IPS-NIHi7 (cell line): Measurements from ENCODE around the gene MRPL17.

ENCODE experiments used
- DNase-seq: peaks from one replicate; pipeline ENCODE4 v3.0.0; 2012; ENCODE audit warnings: mixed read lengths; ENCODE audit errors: extremely low spot score

The MRPL17 gene

DNA sequence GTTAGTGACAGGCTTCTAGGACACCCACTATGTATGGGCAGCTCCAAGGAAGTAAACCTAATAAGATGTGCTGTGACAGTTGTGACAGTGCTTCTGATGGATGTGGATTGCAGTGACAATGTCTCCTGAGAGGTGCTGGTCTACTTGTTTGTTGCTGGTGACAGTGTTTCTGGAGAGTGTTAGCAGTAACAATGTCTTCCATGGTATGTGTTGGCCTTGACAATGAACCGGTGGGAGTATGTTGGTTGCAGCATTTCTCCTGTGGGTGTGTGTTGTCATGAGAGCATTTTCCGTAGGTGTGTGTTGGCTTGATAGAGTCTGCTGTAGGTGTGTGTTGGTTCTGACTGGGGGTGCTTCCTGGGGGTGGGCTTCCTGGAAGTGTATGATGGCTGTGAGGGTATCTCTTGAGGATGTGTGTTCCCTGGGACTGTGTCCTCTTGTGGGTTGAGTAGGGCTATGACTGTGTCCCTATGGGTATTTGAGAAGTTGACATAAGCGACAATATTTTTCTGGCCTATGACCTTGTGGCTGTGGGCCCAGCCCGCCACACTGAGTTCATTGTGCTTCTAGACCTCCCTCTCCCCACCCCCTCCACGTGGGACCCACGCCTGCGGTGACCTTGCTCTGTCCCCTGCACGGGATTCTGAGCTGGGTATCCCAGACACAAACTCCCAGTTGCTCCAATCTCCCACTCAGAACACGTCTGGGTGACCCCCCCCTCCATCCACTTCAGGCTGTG is 28.7 kb downstream of the MRPL17 start:
- no peak for DNase-seq

DNA sequence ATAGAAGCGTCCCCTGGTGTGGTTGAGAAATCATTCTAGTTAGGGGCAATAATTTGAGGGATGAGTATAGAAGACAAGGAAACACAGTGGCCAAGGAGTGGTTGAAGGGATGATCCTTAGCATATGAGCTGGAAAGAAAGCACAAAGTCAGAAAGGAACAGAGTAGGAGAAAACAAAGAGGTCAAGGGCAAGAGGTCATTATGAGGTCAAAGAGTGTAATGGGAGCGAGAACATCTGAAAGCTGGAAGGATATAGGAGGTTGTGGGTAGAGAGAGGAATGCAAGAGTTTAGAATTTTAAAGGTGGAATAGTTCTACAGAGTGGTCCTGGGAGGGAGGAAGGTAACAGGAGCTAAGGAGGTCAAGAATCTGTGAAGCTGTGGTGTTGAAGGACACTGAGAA is 29.5 kb downstream of the MRPL17 start:
- no peak for DNase-seq

DNA sequence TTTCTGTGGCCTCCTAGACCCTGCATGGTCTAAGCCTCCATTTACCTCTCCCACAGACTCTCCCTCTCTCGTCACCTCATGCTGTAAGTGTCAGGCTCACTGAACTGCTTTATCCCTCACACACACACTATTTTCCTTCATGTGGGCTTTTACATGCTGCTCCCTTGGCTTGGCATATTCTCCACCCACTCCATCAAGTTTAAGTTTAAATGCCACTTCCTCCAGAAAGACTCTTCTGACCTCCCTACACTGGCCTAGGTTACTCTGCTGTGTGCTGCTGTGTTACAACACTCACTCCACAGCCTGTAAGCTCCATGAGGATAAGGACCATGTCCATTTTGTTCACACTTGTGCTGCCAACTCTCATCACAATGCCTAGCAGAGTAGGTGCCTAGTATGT is 30.0 kb downstream of the MRPL17 start:
- DNase-seq, result no peak

DNA sequence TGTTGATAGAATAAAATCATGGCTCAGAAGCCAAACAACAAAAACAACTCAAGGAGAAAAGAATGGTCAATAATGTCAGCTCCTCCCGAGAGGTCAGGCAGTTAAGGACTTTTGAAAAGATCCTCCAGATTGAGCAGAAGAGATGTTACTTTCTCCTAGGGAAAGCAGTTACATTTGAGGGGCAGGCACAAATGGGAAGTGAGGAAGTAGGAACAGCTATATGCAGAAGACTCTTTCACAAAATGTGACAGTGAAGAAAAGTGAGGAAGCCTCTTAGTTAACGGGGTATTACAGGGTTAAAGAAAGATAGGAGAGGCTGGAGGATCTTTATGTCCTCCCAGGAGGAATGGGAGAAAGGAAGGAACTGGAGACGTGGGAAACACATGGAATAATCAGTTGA is 31.0 kb downstream of the MRPL17 start:
- no peak for DNase-seq

DNA sequence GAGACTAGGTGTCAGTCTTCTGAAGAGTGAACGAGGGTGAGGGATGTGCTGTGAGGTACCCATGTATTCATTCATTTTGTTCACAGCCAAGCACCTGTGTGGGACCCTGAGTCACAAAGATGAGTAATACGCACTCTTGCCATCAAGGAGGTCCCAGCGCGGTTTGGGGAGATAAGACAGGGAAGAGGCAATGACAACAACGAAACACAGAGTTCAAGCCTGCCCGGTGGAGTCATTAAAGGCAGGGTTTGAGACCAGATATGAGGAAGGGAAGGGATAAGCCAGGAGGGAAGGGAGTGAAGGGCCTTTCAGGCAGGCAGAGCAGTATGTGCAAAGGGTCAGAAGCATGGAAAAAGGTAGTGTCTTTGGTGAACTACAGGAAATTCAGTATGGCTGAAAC is 32.2 kb downstream of the MRPL17 start:
- no peak for DNase-seq

DNA sequence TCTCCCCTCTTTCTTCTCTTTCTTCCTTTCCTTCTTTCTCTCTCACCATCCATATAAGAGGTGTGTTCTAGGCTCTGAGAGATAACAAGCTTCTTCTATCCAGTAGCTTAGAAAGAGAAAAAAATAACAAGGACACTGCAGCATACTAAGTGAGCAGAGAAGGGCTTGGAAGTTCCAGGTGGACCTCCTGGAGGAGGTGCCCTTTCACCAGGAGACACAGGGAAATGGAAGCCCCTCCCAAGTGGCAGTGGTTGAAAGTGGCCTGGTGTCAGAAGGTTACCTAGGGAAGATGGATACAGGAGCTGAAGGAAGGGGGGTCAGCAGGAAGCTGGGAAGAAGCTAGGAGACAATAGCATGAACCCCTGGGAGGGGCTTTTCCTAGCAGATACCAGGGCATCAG is 33.0 kb downstream of the MRPL17 start:
- DNase-seq, result no peak

DNA sequence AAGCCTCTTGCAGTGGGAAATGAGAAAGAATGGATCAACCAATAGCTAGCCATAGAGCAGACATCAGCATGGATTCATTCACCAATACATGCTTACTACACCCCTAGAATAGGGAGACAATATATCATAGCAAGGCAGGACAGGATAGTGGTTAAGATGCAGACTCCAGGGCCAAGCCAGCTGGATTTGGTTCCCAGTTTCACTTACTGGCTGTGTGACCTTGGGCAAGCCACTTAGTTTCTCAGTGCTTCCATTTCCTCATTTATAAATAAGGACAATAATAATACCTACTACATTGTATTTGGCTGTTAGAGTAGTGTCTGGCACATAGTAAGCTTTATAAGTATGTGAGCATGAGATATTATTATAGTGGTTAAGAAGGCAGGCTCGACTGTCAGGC is 34.6 kb downstream of the MRPL17 start:
- DNase-seq, result no peak

DNA sequence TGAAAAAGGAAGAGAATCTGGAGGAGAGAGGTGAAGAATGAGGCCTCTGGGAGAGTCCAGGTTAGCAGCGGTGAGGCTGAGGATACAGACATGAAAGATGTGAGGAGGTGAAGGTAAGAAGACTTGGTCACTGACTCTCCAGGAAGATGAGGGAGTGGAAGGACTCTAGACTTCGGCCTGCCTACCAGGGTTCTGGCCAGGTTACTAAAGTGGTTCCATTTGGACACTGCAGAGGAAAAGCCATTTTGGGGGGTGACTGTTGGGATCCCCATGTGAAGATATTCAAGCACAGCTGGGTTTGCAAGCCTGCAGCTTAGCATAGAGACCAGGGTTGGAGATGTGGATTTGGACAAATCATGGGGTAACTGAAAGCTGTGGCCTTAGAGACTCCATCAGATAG is 35.3 kb downstream of the MRPL17 start:
- DNase-seq, result no peak

DNA sequence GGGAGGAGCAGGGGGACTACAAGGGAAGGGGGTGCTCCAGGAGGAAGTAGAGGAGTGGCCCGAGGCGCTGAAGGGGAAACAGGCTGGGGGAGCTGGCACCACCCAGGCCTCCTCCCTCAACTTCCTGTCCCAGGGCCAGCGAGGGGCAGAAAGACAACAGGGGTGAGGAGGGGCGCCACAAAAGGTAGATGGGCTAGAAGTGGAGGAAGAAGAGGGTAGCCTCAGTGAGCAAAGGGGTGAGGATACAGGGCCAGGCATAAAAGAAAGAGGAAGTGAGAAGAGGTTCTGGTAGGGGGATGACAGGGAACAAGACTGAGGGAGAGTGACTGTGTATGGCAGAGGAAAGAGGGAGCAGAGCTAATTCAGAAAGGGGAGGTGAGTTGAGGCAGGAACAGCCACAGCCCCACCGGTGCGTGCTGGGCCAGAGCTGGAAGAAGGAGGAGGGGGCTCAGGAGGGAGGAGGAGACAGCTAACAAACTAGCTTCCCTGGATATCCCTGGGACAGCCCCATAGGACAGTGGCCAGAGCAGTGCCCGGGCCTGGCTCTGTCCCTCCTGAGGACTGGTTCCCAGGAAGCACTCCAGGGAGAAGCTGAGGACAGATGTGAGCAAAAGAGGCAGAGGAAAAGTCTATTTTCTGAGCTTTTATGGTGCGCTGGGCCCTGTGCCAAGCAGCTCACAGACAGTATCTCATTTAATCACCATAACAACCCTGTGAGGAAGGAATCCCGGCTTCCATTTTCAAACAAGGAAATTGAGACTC is 36.0 kb downstream of the MRPL17 start:
- DNase-seq, result peak; percentile 52

DNA sequence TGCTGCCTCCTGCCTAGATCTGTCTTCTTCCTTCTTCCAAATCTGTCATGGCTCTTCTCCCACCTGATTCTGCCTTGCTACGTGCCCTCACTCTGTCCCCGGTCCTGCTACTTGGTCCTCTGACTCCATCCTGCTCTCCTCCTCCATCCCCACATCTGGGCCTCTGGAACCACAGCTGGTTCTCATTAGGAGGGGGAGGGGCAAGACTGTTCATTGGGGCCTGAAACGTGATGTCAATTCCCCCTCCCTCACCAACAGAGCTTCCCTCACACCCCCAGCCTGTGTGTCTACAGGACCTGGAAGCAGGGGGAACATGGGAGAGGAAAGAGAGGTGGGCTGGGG is 36.6 kb downstream of the MRPL17 start:
- no peak for DNase-seq

DNA sequence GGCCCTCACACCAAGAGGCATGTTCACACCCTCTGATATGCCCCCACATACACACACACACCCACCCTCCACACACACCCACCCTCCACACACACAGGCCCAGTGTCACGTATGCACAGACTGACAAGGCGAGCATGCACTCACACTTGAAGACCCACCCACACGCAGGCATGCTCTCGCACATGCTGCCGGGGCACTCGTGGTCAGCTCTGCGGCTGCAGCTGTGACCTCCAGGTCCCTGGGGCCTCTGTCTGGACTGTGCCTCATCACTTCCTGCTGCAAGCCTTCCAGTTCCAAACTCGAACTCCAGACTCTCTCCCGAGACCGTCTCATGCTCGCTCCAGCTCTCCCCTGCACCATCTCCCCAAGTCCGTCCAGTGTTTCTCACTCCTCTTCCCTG is 37.1 kb downstream of the MRPL17 start:
- no peak for DNase-seq

DNA sequence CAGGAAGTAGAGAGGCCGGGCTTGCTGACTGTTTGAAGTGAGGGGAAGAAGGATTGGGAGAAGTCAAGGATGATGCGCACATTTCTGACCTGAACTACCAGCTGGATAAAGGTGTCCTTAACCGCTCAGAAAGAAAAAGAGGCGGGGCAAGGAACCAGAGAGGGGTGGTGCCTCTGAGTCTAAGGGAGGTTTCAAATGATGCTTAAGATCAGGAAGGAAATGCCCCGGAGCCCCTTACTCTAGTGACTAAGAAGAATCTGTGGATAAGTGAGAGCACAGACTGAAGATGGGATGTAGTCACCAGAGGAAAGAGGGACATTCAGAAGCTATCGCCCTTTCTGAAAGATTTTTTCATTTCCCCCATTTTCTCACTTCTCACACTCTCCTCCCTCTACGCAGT is 40.2 kb downstream of the MRPL17 start:
- DNase-seq, result no peak

DNA sequence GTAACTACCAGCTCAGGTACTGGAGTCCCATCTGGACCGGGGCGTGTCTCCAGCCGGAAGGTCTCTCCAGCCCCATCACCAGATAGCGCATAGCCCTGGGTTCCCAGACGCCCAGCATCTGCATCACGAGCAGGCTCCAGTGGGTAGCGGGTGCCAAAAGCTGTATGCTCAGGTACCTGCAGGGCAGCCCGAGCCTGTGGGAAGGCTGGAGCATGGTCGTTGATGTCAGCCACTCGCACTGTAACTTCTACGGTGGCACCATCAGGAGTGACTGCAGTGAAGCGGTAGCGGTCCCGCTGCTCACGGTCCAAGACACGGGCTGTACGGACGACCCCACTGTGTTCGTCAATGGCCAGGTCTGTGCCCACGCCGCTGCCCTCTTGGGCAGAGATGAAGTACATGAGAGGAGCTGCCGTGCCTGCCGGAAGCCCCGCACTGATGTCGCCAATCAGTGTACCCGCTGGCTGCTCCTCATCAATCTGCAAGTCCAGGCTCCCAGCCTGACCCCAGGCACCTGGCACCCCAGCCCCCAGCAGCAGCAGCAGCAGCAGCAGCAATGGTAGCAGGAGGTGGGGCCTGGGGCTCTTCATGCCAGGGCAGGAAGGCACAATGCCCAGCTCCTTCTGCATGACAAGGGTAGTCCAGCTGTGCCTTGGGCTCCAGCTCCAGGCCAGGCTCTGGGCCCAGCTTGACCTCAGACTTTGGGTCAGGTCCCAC is 42.0 kb downstream of the MRPL17 start:
- no peak for DNase-seq

DNA sequence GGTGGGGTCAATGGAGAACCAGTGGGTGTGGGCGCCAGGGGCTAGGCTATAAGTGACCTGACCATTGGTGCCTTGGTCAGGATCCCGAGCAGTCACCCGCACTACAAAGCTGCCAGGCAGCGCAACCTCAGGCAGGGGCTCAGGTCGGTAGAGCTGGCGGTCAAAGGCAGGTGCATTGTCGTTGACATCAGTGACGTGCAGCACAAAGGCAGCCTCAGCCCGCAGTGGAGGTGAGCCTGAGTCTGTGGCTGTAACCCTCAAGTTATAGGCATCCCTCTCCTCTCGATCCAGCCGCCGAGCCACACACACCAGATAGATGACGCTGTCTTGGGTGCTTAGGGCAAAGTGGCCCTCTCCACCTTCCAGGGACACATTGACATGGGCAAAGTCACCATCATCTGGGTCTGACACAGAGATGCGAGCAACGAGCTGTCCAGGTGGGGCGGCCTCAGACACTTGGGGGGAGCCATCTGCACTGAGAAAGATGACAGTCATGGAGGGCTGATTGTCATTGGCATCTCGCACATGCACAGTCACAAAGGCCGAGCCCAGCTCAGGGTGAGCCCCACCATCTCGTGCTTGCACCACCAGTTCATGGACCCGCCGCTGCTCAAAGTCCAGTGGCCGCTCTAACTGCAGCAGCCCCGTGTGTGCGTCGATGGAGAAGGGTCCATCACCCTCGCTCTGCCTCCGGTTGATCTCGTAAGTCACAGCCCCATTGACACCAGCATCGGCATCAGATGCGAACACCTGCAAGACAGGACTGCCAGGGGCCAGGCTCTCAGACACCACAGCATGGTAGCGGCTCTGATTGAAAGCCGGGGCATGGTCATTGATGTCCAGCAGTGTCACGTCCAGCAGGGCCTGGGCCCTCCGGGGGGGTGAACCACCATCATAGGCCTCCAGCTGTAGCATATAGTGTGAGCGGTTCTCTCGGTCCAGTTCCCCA is 42.8 kb downstream of the MRPL17 start:
- no peak for DNase-seq

DNA sequence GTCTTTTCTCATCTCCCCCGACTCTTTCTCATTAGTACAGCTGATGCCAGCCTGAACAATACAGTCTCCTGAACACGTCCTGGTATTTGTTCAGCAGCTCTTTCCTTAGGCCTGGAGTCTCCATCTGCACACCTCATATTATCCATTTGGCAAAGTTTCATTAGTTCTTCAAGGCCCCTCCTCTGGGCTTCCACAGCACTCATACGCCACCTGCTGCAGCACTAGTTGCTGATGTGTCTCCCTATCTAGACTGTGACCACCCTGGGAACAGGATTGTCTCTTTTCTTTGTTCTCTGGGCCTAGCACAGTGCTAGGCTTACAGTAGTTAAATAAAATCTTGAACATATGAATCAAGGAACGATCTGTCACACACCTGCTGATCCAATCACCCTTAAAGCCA is 44.7 kb downstream of the MRPL17 start:
- DNase-seq, result no peak

DNA sequence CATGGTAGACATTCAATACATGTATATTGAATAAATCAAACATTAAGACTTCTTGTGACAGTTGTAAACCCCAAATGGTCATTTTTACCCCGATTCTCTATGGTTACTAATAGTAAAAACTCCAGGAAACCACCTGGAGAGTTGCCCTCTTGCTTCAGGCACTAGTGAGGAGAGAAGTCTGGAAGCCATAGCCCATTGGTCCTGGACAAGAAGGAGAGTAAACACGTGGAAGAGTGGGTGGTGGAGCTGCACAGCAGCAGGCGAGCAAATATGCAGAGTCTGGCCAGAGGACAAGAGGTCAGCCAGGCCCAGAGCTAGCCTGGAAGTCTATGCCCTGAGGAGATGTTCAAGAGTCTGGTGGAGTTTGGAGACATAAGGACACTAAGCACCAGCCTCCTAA is 45.3 kb downstream of the MRPL17 start:
- DNase-seq, result no peak

DNA sequence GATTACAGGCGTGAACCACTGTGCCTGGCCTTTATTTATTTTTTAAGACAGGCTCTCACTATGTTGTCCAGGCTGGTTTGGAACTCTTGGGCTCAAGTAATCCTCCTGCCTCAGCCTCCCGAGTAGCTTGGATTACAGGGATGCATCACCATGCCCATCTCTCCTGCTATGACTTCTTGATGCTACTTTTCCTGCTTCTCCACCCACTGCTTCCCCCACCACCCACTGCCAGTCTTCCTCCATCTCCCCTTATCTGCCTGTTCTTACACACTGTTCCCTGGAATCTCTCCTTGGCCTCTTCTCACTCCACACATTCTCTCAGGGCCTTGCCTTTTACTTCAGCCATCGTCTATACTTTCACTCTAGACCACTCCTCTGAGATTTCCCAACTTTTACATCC is 46.7 kb downstream of the MRPL17 start:
- no peak for DNase-seq

DNA sequence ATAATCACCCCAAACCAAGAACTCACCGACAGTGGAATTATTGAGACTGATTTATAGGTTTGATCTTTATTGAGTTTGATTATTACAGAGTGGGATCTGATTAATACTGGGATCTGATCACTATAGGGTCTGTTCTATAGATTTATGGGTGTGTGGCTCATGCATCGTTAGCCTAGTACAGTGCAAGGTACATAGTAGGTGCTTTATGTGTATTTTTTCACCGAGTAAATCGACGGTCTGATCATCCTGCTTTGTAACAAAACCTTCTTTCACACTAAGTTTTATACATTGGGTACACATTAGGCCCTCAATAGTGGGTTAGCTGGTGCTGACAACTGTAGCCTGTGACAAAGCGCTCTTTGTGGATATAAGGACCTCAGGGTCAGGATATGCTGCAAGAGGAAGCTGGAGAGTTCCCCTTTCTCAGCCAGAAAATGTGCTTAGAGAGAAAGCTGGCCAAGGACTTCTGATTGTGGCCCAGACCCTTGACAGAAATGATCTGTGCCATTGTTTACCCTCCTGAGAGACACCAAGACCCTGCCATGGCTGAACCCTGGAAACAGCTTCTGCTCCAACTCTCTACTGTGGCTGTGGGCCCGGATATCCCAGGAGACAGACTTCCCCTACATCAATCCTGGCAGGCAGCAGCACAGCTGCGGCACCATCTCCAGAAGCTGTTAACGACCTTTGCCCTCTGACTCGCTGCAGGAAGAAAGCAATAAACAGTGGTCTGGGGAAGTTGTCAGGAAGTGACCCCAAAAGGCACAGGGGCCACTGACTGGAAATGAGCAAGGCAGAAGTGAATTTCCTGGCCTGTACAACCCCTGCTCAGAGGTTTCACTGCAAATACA is 47.8 kb downstream of the MRPL17 start:
- no peak for DNase-seq

DNA sequence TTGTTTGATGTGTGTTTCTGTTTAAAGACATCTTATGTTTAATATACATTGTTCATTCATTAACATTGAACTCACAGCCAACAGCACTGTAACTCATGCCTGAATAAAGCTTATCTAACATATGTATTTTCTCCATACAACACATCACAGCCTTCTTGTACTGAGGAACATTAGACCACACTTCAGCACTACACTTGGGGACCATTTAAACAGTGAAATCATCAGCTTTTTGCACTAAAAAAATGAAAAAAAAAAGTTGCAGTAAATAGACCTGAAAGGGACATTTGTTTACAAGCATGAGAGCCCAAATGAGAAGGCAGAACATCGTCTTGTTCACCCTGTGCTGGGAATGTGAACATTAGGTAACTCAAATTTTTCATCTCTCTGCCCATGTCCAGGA is 48.6 kb downstream of the MRPL17 start:
- no peak for DNase-seq

DNA sequence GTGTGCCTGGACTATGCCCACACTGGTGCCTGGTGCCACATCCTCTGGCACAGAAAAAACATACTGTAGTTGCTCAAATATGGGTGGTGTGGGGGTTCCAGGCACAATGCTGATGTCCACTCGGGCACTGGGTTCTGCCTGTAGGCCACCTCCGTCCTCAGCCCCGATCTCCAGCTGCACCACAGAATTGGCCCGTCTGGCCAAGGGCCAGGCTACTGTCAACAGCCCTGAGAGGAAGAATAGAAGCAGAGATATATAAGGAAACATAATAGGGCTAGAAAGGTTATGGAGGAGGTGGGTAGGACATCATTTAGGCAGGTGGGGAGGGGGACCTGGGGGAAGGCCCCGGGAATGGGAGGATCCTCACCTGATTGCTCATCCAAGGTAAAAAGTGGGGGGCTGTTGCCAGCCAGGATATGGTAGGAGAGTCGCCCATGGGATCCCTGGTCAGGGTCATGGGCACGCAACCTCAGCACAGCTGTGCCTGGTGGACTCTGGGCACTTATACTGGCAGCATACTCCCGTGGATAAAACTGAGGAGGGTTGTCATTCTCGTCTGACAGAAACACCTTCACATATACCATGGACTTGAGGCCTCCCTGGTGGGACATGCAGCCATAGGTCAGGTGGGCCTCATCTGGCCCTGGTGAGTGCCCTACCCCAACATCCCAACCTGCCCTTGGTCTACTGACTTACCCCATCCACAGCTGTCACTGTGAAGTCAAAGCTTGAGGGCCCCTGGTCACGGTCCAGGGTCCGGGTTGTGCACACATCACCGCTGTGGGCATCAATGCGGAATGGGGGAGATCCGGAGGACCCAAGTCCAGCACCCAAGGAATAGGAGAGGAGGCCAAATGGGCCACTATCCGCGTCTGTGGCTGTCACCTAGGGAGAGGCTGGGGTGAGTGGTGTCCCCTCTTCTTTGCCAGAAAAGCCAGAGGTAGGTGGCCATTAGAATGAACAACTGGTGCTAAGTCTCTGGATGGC is 49.4 kb downstream of the MRPL17 start:
- no peak for DNase-seq
